Glutamatergic neuron (in vitro differentiated cells): Measurements from ENCODE around the gene MARCO. TPM values are rescaled to one million over a fixed set of nuclear protein-coding genes. Genes with fewer than 3 reads are reported as not detected.

ENCODE experiments used
- DNase-seq: peaks from one replicate; pipeline ENCODE4 v3.0.0; 2022
- H3K27ac Mint-ChIP-seq: one replicate; pipeline ENCODE4 v1.8.0; 2020; ENCODE audit warnings: mild to moderate bottlenecking, mixed read lengths, inconsistent platforms; ENCODE audit not compliant: unreplicated experiment
- H3K27me3 Mint-ChIP-seq: one replicate; pipeline ENCODE4 v1.8.0; 2020; ENCODE audit warnings: mild to moderate bottlenecking, moderate library complexity, mixed read lengths, inconsistent platforms; ENCODE audit not compliant: unreplicated experiment
- H3K36me3 Mint-ChIP-seq: one replicate; pipeline ENCODE4 v1.8.0; 2020; ENCODE audit warnings: mild to moderate bottlenecking, mixed read lengths, inconsistent platforms; ENCODE audit not compliant: unreplicated experiment
- H3K4me1 Mint-ChIP-seq: one replicate; pipeline ENCODE4 v1.8.0; 2020; ENCODE audit warnings: mild to moderate bottlenecking, low read depth, mixed read lengths, inconsistent platforms; ENCODE audit not compliant: unreplicated experiment
- H3K4me3 Mint-ChIP-seq: one replicate; pipeline ENCODE4 v1.8.0; 2020; ENCODE audit warnings: mild to moderate bottlenecking, mixed read lengths, inconsistent platforms; ENCODE audit not compliant: unreplicated experiment
- H3K9me3 Mint-ChIP-seq: one replicate; pipeline ENCODE4 v1.8.0; 2020; ENCODE audit warnings: mild to moderate bottlenecking, moderate library complexity, mixed read lengths, inconsistent platforms; ENCODE audit not compliant: unreplicated experiment
- total RNA-seq: library from RNA; stranded (reverse); fragmentation: NEBNext Ultra II Directional; extraction: Animal tissue kit (Norgen Biotek cat#: 25700); gene quantifications from one replicate; pipeline ENCODE4 v1.2.1, GENCODE V29; 2021; ENCODE audit not compliant: unreplicated experiment
- TF ChIP-seq, protein P1 (sequence below): fragments of 200-600 bp; sonication (generic); IDR thresholded peaks from one replicate; pipeline ENCODE4 v1.5.0; 2021; ENCODE audit not compliant: partially characterized antibody, unreplicated experiment

Gene MARCO
- total RNA-seq, 1 donor from 2014 or later = not detected

DNA sequence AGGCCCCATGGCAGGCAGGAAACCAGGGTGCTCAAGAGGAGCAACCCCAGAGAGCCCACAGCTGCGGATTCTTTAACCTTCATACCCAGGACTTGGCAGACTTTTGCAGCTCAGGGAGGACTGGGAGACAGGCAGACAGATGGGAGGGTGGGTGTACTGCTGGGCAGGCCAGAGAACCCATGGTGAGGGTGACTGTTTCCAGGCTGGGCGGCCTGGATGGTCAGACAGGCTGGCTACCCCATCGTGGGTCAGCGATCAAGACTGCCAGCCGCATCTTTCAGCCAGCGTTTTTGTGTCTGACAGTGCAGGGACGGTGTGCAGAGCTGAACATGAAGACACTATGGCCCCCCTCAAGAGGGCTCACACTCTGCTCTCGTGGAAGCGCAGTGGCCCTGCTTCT, 82.2 kb downstream of the MARCO start:
- H3K27ac Mint-ChIP-seq = no peak overlapping the region
- no peaks in the 10 kb centered on the region for H3K4me1 Mint-ChIP-seq
- no peak for DNase-seq
- H3K36me3 Mint-ChIP-seq = no peaks in the 10 kb centered on the region
- no peak overlapping the region for H3K4me3 Mint-ChIP-seq
- H3K9me3 Mint-ChIP-seq = peaks cover 2% of the 10 kb centered on the region
- H3K27me3 Mint-ChIP-seq = no peaks in the 10 kb centered on the region
- TF ChIP-seq, protein P1, sequence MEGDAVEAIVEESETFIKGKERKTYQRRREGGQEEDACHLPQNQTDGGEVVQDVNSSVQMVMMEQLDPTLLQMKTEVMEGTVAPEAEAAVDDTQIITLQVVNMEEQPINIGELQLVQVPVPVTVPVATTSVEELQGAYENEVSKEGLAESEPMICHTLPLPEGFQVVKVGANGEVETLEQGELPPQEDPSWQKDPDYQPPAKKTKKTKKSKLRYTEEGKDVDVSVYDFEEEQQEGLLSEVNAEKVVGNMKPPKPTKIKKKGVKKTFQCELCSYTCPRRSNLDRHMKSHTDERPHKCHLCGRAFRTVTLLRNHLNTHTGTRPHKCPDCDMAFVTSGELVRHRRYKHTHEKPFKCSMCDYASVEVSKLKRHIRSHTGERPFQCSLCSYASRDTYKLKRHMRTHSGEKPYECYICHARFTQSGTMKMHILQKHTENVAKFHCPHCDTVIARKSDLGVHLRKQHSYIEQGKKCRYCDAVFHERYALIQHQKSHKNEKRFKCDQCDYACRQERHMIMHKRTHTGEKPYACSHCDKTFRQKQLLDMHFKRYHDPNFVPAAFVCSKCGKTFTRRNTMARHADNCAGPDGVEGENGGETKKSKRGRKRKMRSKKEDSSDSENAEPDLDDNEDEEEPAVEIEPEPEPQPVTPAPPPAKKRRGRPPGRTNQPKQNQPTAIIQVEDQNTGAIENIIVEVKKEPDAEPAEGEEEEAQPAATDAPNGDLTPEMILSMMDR = no peak

DNA sequence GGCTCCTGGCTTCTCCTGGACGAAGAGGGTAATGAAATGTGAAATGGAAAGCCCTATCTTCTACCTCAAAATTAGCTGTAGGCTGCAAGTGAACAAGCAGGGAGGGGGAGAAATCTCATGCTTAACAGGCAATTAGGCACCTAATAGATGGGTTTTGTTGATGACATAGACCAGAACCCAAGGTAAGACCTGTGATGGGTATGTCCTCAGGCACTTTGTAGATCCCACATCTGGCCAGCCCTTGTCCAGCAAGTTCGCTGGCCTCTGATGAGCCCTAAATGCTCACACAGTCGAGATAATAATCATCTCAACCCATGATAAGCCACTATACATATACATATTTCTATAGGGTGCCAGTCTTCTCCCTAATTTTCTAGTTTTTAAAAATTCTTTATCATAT, 82.6 kb downstream of the MARCO start:
- Mint-ChIP-seq H3K9me3 (peaks cover 2% of the 10 kb centered on the region), H3K4me3 (no peak overlapping the region), H3K27me3 (no peaks in the 10 kb centered on the region), H3K4me1 (no peaks in the 10 kb centered on the region), H3K27ac (no peak overlapping the region), H3K36me3 (no peaks in the 10 kb centered on the region)
- TF ChIP-seq, protein P1 = no peak
- no peak for DNase-seq

DNA sequence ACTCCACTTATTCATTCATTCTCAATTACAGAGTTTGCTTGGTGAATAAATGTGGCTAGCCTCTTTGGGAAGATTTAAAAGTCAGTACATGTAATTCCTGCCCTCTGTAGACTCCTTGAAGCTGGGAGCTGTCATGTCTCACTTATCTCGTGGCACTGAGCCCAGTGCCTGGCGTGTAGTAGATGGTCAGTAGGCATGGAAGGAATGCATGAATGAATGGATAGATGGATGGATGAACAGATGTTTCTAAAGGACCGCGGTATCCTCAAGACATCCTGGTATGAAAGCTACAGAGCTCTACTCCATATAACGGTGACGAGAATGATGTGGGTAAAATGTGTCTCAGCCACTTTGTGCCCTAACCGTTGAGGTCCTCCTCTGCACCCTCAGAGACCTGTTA, 83.0 kb downstream of the MARCO start:
- H3K27ac Mint-ChIP-seq = no peak overlapping the region
- H3K27me3 Mint-ChIP-seq = no peaks in the 10 kb centered on the region
- TF ChIP-seq, protein P1 = no peak
- peaks cover 2% of the 10 kb centered on the region for H3K9me3 Mint-ChIP-seq
- no peak for DNase-seq
- no peaks in the 10 kb centered on the region for H3K4me1 Mint-ChIP-seq
- H3K36me3 Mint-ChIP-seq = no peaks in the 10 kb centered on the region
- H3K4me3 Mint-ChIP-seq = no peak overlapping the region

DNA sequence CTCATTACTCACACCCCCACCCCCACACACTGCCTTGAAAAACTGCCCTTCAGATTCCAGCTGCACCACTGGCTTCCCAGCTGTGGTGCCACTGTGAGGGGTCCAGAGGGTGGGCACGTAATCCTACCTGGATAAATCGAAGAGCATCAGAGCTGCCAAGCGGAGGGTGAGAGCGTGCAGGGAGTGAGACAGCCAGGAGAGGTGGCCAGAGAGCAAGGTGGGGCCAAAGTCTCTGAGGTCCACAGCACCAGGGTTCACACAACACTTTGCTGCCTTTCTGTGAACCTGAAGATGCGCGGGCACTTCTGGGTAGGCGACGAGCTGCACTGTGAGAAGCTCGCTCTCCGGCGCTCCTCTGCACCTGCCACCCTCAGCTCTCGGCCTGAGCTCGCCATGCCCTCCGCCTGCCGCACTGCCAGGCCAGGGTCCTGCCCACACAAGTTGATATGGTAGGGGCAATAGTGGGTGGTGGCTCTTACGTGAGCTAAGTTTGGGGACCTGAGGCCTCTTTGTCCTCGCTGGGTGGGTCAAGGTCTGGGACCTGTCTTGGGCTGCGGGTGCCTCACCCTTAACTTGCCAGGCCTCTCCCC, 83.9 kb downstream of the MARCO start:
- Mint-ChIP-seq H3K27me3 (no peaks in the 10 kb centered on the region), H3K4me3 (no peak overlapping the region), H3K4me1 (no peaks in the 10 kb centered on the region), H3K27ac (no peak overlapping the region), H3K9me3 (peaks cover 2% of the 10 kb centered on the region), H3K36me3 (no peaks in the 10 kb centered on the region)
- TF ChIP-seq, protein P1 = no peak
- no peak for DNase-seq

DNA sequence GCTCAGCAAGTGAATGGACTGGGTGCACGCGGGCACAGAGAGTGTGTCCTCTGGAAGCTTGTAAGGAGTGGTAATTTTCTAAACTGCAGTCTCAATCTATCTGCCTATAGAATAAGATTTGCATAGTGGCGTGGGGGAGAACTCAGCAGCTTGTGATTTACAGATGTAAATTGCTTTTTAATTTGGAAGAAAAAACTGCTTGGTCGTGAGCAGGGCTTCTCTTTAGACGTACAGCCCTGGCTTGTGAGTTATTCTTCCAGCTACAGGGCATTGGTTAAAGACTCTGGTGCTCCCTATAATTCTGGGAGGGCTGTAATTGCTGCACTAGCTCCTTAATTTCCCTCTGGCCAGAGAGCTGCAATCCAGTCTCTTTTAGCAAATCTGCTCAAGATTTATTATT, 84.9 kb downstream of the MARCO start:
- no peaks in the 10 kb centered on the region for H3K27me3 Mint-ChIP-seq
- no peak for DNase-seq

More for the DNA sequence above, 84.9 kb downstream of the MARCO start:
- no peaks in the 10 kb centered on the region for H3K36me3 Mint-ChIP-seq
- no peak overlapping the region for H3K4me3 Mint-ChIP-seq
- peaks cover 2% of the 10 kb centered on the region for H3K9me3 Mint-ChIP-seq
- TF ChIP-seq, protein P1 = no peak
- no peaks in the 10 kb centered on the region for H3K4me1 Mint-ChIP-seq
- no peak overlapping the region for H3K27ac Mint-ChIP-seq
